Measurements from ENCODE around the gene UNC5C. TPM values are rescaled to one million over a fixed set of nuclear protein-coding genes. Genes with fewer than 3 reads are reported as not detected.
A peak's percentile ranks its signal among the peaks of the same experiment; 100 is the strongest.

UNC5C gene
- total RNA-seq, 2 experiments from 2014 or later: not detected

DNA sequence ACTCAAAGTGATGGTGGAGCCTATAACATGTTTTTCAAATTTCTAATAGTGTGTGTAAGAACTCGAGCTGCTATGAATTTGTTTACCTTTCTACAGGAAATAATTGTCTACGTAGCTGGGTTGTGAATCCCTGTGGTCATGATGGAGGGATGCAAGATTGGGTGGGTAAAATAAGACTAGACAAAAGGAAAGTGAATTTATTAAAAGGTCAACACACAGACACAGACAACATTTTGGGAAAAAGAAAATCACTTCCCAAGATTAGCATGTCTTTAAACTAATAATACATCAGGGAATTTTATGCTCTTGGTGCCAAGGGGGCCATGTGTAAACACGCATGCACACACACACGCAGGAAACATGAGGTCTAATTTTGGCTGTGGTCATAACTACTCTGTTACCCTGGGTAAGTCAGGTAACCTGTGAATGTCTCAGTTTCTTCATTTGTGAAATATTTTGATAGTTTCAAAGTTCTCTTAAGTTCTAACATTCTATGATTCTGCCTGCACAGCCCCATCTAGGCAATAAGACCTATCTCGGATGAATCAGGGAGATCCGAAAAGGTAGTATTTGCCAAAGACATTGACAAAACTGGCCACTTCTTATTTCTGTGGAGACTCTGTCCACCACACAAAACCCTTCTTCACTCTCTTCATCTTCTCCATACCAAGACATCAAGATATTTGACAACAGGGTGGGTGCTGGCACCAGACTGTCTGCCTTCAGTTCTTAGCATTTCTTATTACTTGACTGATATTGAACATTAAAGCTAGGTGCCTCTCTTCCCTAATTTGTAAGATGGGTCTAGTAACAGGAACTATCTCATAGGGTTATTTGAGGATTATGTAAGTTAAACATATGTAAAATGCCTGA is 1.6 kb upstream of the UNC5C start:
- intact Hi-C loops (cut with micrococcal nuclease): no loop called here
- DNase-seq: no peak
- H3K27ac Mint-ChIP-seq: no peak overlapping the region
- H3K4me1 Mint-ChIP-seq (ENCODE audit: low read depth): peaks cover 14% of the 10 kb centered on the region
- H3K4me3 Mint-ChIP-seq: peak overlapping the region; percentile 65
- POLR2A ChIA-PET: no interaction called here
- H3K36me3 Mint-ChIP-seq (ENCODE audit: low read depth): no peaks in the 10 kb centered on the region
- H3K27me3 Mint-ChIP-seq: peaks cover 52% of the 10 kb centered on the region
- no peak for TF ChIP-seq CTCF (IDR thresholded peaks at IDR 0.05)
- CTCF ChIA-PET: no interaction called here
- H3K9me3 Mint-ChIP-seq: no peaks in the 10 kb centered on the region
- ATAC-seq: peak; percentile 21

DNA sequence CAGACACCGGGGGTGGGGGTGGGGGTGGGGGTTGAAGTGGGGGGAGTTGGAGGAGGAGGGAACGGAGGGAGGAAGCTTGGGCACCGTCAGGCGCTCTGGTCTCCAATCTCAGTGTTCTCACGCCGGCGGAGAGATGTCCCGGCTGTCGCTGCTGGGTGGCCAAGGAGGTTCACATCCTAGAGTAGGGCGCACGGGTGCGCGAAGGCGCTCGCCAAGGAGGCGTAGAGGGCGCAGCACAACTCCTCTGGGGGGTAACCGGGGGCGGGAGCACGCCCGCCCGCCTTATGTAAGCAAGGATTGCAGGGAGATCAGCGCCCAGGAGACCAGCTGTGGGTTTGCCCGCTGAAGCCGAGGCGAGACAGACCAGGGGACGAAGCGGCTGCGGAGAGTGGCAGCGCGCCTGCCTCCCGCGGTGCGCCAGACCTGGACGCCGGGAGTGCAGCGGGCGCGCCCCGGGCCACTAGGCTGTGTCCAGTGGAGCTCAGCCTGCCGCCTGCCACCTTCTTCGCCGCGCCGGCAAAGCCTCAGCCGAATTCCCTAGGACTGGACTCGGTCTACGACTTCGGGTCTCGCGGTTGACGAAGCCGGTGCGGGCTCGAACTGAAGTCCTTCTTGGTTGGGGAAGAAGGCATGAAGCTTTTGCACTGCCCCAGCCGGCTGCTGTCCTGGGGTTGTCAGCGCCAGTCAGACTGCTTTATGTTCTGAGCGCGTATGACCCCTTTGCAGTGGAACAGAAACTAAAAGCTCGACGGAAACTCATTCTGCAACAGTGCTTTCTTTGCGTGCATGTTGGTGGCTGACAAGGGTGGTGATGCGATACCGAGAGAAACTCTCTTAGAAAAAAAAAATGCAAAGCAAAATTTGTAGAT is 707 bp upstream of the UNC5C start:
- peaks cover 14% of the 10 kb centered on the region for H3K4me1 Mint-ChIP-seq (ENCODE audit: low read depth)
- ATAC-seq (peak; percentile 86), DNase-seq (peak; percentile 46)
- H3K27ac Mint-ChIP-seq: no peak overlapping the region
- CTCF ChIA-PET: no interaction called here
- H3K4me3 Mint-ChIP-seq: peak overlapping the region; percentile 68
- no peaks in the 10 kb centered on the region for H3K9me3 Mint-ChIP-seq
- intact Hi-C loops (cut with micrococcal nuclease): no loop called here
- no peaks in the 10 kb centered on the region for H3K36me3 Mint-ChIP-seq (ENCODE audit: low read depth)
- H3K27me3 Mint-ChIP-seq: peaks cover 50% of the 10 kb centered on the region
- POLR2A ChIA-PET: no interaction called here
- no peak for TF ChIP-seq CTCF (IDR thresholded peaks at IDR 0.05)

DNA sequence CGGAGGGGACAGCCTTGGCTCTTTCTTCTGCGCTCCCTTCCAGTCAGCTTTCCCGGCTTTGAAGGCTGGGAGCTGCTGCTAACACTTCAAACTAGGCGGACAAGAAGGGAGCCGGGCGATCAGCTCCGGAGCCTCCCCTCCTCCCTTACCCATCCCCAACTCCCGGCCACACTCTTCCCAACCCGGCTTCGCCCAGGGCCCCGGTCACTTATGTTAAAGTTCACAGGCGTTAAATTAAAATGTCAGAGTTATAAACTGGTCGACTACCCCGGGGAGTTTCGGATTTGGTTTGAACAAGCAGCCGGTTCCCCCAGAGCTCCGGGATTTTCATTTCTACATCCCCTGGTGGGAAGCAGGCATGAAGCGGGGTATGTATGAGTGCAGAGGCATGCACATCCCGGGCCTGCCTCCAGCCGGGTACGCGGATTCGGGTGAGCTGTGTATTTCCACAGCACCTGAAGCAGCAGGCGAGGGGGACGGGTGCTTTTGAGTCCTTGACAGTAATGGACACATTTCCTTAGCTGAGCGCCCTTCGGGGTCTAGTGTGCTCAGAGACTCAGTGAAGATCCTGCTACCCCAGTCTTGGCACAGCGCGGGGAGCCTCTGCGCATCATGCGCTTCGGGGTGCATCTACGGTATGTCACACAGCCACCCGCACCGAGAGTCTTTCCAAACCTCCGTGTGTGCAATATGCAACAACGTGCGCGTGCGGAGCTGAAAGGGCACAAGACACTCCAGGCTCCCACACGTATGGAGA is 880 bp downstream of the UNC5C start:
- Mint-ChIP-seq H3K4me1 (ENCODE audit: low read depth) (peaks cover 14% of the 10 kb centered on the region), H3K9me3 (no peaks in the 10 kb centered on the region), H3K27me3 (peaks cover 50% of the 10 kb centered on the region), H3K4me3 (peak overlapping the region; percentile 31), H3K36me3 (ENCODE audit: low read depth) (no peaks in the 10 kb centered on the region), H3K27ac (no peak overlapping the region)
- DNase-seq (peak; percentile 11), ATAC-seq (peak; percentile 13)
- POLR2A ChIA-PET: no interaction called here
- TF ChIP-seq CTCF (IDR thresholded peaks at IDR 0.05): no peak
- CTCF ChIA-PET: no interaction called here
- intact Hi-C loops (cut with micrococcal nuclease): no loop called here

DNA sequence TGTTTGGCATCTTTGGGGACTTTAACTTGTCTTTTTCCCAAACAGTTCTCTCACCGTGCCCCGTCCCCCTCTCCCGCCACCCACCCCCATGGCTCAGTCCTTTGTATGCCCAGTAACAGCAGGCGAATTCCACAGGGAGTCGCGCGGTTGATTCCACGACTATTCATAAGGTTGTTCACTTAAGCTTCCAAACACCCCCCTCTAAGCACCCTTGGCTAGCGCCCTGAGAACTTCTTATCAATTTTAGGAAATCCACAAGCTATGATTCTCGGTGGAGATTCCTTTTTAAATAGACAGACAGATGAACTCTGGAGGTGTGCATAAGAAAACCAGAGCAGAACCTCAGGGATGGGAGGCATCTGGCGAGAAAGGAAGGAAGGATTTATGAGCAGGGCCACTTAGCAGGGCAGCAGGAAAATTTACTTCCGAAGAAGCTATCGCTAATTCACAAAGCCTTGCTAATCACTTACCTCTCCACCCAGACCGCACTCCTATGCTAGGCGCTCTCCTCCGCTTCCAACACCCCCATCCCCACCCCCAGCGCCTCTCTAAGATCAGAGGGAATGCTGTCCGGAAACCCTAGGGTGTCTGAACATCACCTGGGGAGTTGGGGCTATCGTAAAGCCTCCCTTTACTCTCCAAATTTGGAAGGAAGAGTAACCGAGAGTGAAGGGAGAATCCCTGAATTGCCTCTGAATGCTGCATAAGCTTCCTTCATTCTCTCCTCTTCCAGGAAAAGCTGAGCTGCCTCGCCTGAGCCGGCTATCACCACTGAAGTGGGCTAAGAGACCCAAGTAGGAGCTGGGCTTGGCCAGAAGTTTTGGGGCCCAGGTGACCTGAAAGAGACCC is 1.7 kb downstream of the UNC5C start:
- no peak for ATAC-seq
- DNase-seq: no peak
- POLR2A ChIA-PET: no interaction called here
- Mint-ChIP-seq H3K9me3 (no peaks in the 10 kb centered on the region), H3K4me3 (no peak overlapping the region), H3K36me3 (ENCODE audit: low read depth) (no peaks in the 10 kb centered on the region), H3K27ac (no peak overlapping the region), H3K27me3 (peaks cover 51% of the 10 kb centered on the region), H3K4me1 (ENCODE audit: low read depth) (peaks cover 14% of the 10 kb centered on the region)
- CTCF ChIA-PET: no interaction called here
- intact Hi-C loops (cut with micrococcal nuclease): no loop called here
- no peak for TF ChIP-seq CTCF (IDR thresholded peaks at IDR 0.05)

Data from activated CD8-positive, alpha-beta T cell treated with anti-CD3 and anti-CD28 coated beads for 36 hours (primary cell).